Hematopoietic multipotent progenitor cell treated with erythropoietin and hydrocortisone succinate and interleukin-3 and kit ligand, for 8 days (in vitro differentiated cells): ENCODE measurements around the gene GNS.

Source experiments
- DNase-seq: peaks from one replicate; pipeline ENCODE4 v3.0.0-alpha.2; 2015

The GNS gene

GRCh38 chr12:64671681-64672080, 87.5 kb downstream of the GNS start:
- no peak for DNase-seq

GRCh38 chr12:64670919-64671639, 88.1 kb downstream of the GNS start:
- no peak for DNase-seq

- DNase-seq: peak; percentile 23
Measured at GRCh38 chr12:64670019-64670418, 89.2 kb downstream of the GNS start.

GRCh38 chr12:64669270-64669842, 89.8 kb downstream of the GNS start:
- peak; percentile 45 for DNase-seq

- DNase-seq: no peak
Measured at GRCh38 chr12:64667793-64668192, 91.4 kb downstream of the GNS start.

GRCh38 chr12:64666054-64666914, 92.9 kb downstream of the GNS start:
- no peak for DNase-seq

- DNase-seq: peak; percentile 16
Measured at GRCh38 chr12:64665514-64665913, 93.7 kb downstream of the GNS start.
